Brain microvascular endothelial cell (primary cell): ENCODE measurements around the gene IGSF5.

Source experiments
- DNase-seq: peaks from one replicate; pipeline ENCODE4 v3.0.0-alpha.2; 2020
- H3K27ac ChIP-seq: fragments of 250-450 bp; sonication (Bioruptor Pico); 2 replicates; pipeline ENCODE4 v1.5.1; 2020; ENCODE audit warnings: mild to moderate bottlenecking, moderate library complexity
- H3K27me3 ChIP-seq: fragments of 250-450 bp; sonication (Bioruptor Pico); replicated peaks from 2 replicates; pipeline ENCODE4 v1.5.1; 2020; ENCODE audit warnings: mild to moderate bottlenecking
- H3K36me3 ChIP-seq: fragments of 250-450 bp; sonication (Bioruptor Pico); replicated peaks from 2 replicates; pipeline ENCODE4 v1.5.1; 2020; ENCODE audit warnings: mild to moderate bottlenecking
- H3K4me3 ChIP-seq: 2 replicates; pipeline ENCODE4 v1.5.1; 2011; ENCODE audit warnings: low read depth, mild to moderate bottlenecking, control low read depth, low read length, moderate library complexity
- CTCF ChIP-seq: IDR thresholded peaks from 2 replicates; pipeline ENCODE4 v1.5.1; 2011; ENCODE audit warnings: low read depth, mild to moderate bottlenecking, moderate library complexity, low read length, control low read depth, inconsistent platforms; ENCODE audit errors: missing control alignments
- in situ Hi-C: cut with HindIII; loops from 2 replicates; pipeline ENCODE4 v1.10.0; 2017; ENCODE audit warnings: low sequenced_read_pairs, low pct_ligation_motif_present

The IGSF5 gene

GRCh38 chr21:39727401-39728120 lies 17.4 kb upstream of the IGSF5 start:
- H3K27me3 ChIP-seq = no peaks in the 10 kb centered on the region
- no peaks in the 10 kb centered on the region for H3K36me3 ChIP-seq
- no peak for TF ChIP-seq CTCF
- H3K4me3 ChIP-seq = no peak overlapping the region
- in situ Hi-C loops = no loop called here
- DNase-seq = no peak
- H3K27ac ChIP-seq = no peak overlapping the region

DNA sequence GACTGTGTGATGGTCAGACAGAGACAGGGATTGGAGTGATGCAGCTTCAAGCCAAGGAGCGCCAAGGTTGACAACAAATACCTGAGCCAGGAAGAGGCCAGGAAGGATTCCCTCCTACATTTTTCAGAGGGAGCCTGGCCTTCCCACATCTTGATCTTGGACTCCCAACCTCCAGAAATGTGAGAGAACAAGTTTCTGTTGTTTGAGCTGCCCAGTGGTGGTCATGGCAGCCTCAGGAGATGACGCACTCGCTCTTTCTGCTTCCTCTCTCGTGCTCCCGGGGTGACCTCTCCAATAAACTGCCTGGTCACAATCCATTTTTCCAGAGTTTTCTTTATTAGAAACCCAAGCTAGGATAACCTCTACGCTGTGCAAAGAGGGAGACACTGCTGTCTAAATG lies 16.6 kb upstream of the IGSF5 start:
- Histone ChIP-seq H3K27me3 (no peaks in the 10 kb centered on the region), H3K4me3 (no peak overlapping the region), H3K27ac (no peak overlapping the region), H3K36me3 (no peaks in the 10 kb centered on the region)
- TF ChIP-seq CTCF = no peak
- in situ Hi-C loops = no loop called here
- DNase-seq = no peak

DNA sequence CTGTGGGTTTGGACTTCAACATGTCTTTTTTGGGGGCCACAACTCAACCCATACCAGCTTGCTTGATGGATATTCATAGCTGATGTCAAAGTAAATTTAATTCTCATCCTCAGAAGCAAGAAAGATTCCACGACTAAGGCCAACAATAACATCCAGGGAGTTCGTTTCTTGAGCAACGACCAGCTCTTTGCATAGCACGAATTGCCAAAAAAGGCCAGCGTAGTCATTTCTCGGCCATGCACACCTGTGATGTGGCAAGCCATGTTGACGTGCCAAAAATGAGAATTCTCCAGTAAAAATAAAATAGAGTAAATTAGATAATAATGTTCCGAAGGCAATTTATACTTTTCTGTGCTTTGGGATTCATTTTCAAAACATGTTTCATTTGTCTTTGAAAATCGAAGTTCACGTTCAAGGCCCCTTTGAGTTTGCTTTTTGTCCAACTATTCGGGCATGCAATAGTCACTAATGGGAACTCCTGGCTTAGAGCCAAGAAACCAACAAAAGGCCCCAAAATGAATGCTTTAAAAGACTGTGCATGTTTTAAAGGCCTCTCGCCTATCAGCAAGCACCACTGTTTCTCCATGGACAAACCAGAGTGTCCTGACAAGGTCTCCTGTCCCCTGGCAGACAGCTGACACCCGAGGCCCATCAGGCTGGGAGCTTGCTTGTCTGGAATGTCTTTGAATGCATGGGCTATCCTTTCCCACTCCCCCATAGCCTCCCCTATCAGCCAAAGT lies 14.4 kb upstream of the IGSF5 start:
- no peaks in the 10 kb centered on the region for H3K27me3 ChIP-seq
- no peak for DNase-seq
- H3K36me3 ChIP-seq = no peaks in the 10 kb centered on the region
- no peak overlapping the region for H3K4me3 ChIP-seq
- H3K27ac ChIP-seq = no peak overlapping the region
- in situ Hi-C loops = no loop called here
- no peak for TF ChIP-seq CTCF

- in situ Hi-C loops = no loop called here
- H3K27me3 ChIP-seq = no peaks in the 10 kb centered on the region
- no peak overlapping the region for H3K4me3 ChIP-seq
- no peak overlapping the region for H3K27ac ChIP-seq
- H3K36me3 ChIP-seq = no peaks in the 10 kb centered on the region
- DNase-seq = no peak
- TF ChIP-seq CTCF = no peak
Measured at GRCh38 chr21:39736716-39737115, 8.3 kb upstream of the IGSF5 start.

DNA sequence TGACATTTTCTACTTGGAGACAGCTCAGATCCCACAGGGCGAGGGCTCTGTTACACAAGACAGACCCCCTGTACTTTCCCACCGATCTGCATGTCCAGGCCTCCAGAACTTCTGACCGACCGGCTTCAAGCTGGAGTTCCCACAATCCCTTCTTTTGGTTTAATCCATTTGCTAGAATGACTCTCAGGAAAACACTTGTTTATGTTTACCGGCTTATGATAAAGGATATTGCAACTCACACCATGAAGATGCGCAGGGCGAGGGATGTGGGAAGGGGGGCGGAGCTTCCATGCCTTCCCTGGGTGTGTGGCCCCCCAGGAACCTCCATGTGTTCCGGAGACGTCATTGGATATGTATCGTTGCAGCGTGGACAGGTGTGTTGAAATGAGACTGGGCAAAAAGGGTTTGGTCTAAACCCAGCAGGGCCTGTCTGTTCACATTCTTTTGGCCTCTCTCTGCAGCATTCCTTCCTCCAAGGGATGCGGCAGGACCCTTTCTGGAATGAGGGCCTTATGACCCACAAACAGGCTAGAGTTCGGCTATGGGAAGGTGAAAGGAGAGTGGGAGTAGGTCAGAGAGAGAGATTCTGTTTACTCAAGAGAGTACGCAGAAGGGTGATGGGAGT lies 7.5 kb upstream of the IGSF5 start:
- H3K27ac ChIP-seq = no peak overlapping the region
- no peak for TF ChIP-seq CTCF
- DNase-seq = no peak
- in situ Hi-C loops = no loop called here
- no peak overlapping the region for H3K4me3 ChIP-seq
- H3K36me3 ChIP-seq = no peaks in the 10 kb centered on the region
- no peaks in the 10 kb centered on the region for H3K27me3 ChIP-seq
